Sciatic nerve (tissue), 2 donors: ENCODE results near the gene MAGOH. TPM values are rescaled to one million over a fixed set of nuclear protein-coding genes. Genes with fewer than 3 reads are reported as not detected.
"Not testable (repeated sequence)": the region's sequence is repeated elsewhere in the genome, so short reads cannot be mapped to it uniquely, and the experiment has no call there.

Source experiments
- ATAC-seq: fragments of 200-7000 bp; cut with Tn5 transposase; one replicate; pipeline ENCODE4 v1.9.1; 2020; ENCODE audit warnings: mild to moderate bottlenecking, moderate library complexity
- DNase-seq: peaks from one replicate; pipeline ENCODE4 v3.0.0-alpha.2; 2020; ENCODE audit warnings: low spot score
- intact Hi-C: fragments of 100-400 bp; cut with DNase I; formaldehyde crosslinking; loops from one replicate; pipeline ENCODE4 v1.14.2; 2022
- total RNA-seq: library from RNA; stranded (reverse); fragmentation: NEBNext Ultra II Directional; extraction: Animal tissue kit (Norgen Biotek cat#: 25700); gene quantifications from one replicate; pipeline ENCODE4 v1.2.1, GENCODE V29; 2021
- donor health status: DM: no; HTN: no; CAD: no.
- donor health status: DM: no; HTN: no; CAD: no.

Gene MAGOH
- total RNA-seq, 1 donor from 2014 or later: 31.7 TPM

GRCh38 chr1:53246261-53247134 is 8.2 kb upstream of the MAGOH start:
- ATAC-seq: no peak
- intact Hi-C loops: no loop called here
- DNase-seq: no peak

- intact Hi-C loops: no loop called here
- ATAC-seq (no peak), DNase-seq (no peak)
These were observed 5.8 kb upstream of the MAGOH start for GRCh38 chr1:53244141-53244540.

DNA sequence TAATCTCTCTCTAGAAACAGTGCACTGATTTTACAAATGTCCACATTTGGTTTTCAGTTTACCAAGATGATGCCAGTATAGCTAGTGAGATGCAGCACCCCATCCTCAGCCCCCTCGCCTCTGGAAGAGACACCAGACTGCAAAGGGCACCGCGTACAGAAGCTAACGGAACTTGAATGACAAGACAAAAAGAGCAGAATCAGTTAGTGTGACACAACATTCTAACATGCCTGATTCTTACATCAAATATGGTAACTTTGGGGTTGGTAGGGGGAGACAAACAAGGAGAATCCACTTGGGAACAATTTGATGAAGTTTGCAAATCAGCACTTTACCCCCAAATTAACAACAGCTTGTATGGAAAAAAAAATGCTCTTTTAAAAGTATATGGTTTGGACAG is 4.1 kb upstream of the MAGOH start:
- intact Hi-C loops: no loop called here
- DNase-seq: no peak
- ATAC-seq: no peak

DNA sequence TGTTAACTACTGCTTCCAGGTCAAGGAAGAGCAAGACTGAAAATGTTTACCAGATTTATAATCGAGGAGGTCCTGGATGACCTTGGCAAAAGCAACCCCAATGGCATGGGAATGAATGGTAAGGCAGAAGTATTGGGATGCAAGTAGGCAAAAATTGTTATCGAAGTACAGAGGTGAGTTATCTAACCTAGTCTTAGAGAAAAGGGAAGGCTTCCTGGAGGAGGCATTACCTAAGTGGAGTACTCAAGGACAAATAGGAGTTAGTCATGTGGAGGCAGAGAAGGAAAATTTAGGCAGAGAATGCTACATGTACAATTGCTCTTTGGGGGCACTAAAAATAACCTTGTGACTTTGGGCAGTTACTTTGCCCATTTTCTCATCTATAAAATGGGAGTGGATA is 3.5 kb upstream of the MAGOH start:
- no peak for ATAC-seq
- intact Hi-C loops: no loop called here
- no peak for DNase-seq

DNA sequence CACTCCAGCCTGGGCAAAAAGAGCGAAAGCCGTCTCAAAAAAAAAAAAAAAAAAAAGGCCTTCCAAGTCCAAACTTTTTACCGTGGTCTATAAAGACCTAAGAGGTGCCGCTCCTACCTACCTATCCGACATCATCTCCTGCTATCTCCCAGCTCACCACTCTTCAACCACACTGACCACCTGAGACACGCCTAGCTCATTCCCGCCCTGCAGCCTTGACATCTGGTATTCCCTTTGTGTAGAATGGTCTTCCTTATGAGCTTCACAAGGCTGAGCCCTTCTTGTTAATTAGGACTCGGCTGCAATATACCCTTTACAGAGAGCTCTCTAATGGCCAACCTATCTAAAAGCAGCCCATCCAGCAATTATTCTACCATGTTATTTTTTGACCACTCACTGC is 680 bp downstream of the MAGOH start:
- intact Hi-C loops: no loop called here
- DNase-seq (no peak), ATAC-seq (no peak)

DNA sequence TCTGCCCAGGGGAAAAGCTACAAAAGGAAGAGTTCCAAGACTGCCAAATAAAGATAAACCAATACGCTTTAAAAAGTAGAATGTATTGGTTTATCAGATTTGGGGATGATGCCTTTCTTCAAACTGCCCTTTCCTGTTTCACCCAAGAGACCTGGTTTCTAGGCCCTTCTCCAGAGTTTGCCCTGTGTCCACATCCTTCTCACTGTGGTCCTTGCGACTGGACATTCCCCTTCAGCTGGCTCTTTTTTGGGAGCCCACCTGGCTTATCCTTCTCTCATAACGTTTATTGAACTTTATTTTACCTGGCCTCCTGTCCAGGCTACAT is 17.4 kb downstream of the MAGOH start:
- intact Hi-C loops: no loop called here

GRCh38 chr1:53220171-53220961 is 18.0 kb downstream of the MAGOH start, which contains the start of gene CZIB:
Gene CZIB (minus strand): TSS chr1:53220634. CDS start chr1:53220575, 59 bp downstream.
- DNase-seq: peak; percentile 98
- ATAC-seq: peak; percentile 98
- intact Hi-C loops: no loop called here

More for the DNA sequence above, 17.4 kb downstream of the MAGOH start:
- DNase-seq (no peak), ATAC-seq (no peak)

GRCh38 chr1:53219711-53220110 is 18.6 kb downstream of the MAGOH start:
- DNase-seq: no peak
- intact Hi-C loops: no loop called here
- no peak for ATAC-seq

DNA sequence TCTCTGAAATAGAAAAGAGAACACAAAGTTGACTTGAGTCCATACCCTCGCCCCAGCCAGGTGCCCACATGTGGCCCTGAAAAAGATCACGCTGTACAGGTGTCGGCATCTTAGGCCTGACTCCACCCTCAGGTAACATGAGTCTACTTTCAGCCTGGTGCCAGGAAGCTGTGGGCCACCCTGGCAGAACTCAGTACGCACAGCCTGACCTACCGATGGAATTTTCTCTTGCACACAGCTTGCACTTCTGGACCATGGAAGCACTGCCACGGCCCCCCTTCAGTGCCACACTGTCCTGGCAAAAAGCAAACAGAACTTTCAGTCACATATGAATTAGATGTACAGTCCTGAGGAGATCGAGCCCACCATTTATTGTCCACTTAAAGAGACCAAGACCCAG is 20.1 kb downstream of the MAGOH start:
- no peak for ATAC-seq
- intact Hi-C loops: no loop called here
- DNase-seq: no peak

- DNase-seq: no peak
- peak; percentile 16 for ATAC-seq
- intact Hi-C loops: no loop called here
These were observed 23.9 kb downstream of the MAGOH start for GRCh38 chr1:53214376-53214940.

DNA sequence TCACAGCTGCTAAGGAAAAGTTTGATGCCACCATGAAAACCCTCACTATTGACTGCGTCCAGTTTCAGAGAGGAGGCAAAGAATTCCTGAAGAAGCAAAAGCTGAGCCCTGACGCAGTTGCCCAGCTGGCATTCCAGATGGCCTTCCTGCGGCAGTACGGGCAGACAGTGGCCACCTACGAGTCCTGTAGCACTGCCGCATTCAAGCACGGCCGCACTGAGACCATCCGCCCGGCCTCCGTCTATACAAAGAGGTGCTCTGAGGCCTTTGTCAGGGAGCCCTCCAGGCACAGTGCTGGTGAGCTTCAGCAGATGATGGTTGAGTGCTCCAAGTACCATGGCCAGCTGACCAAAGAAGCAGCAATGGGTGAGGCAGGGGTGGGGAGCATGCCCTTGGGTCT is 27.4 kb downstream of the MAGOH start:
- no peak for ATAC-seq
- no peak for DNase-seq
- intact Hi-C loops: no loop called here

- DNase-seq: no peak
- intact Hi-C loops: no loop called here
- ATAC-seq: no peak
These were observed 28.0 kb downstream of the MAGOH start for GRCh38 chr1:53210352-53210751.

GRCh38 chr1:53207726-53208125 is 30.6 kb downstream of the MAGOH start:
- ATAC-seq (peak; percentile 48), DNase-seq (no peak)
- intact Hi-C loops: no loop called here

DNA sequence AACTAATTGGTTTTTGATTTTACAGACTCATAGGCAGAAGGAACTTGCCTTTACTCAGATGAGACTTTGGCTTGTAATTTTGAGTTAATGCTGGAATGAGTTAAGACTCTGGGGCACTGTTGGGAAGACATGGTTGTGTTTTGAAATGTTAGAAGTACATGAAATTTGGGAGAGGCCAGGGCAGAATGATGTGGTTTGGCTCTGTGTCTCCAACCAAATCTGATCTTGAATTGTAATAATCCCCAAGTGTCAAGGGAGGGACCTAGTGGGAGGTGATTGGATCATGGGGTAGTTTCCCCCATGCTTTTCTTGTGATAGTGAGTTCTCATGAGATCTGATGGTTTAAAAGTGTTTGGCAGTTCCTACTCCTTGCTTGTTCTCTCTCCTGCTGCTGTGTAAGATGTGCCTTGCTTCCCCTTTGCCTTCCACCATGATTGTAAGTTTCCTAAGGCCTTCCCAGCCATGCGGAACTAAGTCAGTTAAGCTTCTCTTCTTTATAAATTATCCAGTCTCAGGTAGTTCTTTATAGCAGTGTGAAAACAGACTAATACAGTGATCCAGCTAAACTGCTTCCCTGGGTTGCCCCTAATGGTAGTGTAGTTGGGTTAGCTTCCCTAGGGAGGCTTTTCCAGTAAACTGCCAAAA is 31.5 kb downstream of the MAGOH start:
- intact Hi-C loops: no loop called here
- peak; percentile 52 for ATAC-seq
- no peak for DNase-seq

DNA sequence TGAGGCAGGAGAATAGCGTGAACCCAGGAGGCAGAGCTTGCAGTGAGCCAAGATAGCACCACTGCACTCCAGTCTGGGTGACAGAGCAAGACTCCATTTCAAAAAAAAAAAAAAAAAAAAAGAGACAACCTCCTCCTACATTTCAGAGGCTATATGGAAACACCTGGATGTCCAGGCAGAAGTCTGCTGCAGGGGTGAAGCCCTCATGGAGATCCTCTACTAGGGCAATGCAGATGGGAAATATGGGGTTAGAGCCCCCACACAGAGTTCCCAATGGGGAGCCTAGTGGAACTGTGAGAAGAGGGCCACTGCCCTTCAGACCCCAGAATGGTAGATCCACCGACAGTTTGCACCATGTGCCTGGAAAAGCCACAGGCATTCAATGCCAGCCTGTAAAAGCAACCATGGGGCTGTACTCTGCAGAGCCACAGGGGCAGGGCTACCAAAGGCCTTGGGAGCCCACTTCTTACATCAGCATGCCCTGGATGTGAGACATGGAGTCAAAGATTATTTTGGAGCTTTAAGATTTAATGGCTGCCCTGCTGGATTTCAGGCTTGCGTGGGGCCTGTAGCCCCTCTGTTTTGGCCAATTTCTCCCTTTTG is 32.1 kb downstream of the MAGOH start:
- DNase-seq, ATAC-seq, intact Hi-C loops: not testable (repeated sequence)

DNA sequence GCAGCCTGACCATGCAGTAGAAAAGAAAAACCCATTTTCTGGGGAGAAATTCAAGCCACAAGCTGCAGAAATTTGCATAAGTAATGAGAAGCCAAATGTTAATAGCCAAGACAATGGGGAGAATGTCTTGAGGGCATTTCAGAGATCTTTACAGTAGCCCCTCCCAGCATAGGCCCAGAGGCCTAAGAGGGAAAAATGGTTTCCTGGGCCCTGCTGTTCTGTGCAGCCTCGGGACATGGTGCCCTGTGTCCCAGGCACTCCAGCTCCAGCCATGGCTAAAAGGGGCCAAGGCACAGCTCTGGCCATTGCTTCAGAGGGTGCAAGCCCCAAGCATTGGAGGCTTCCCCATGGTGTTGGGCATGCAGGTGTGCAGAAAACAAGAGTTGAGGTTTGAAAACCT is 32.8 kb downstream of the MAGOH start:
- ATAC-seq, DNase-seq, intact Hi-C loops: not testable (repeated sequence)

- intact Hi-C loops: no loop called here
- ATAC-seq (no peak), DNase-seq (no peak)
These were observed 34.9 kb downstream of the MAGOH start for GRCh38 chr1:53203466-53203865.

- intact Hi-C loops: loop anchor here (10.0 kb wide), 1 partner anchor 273 kb away; the partner anchor contains the start of genes ECHDC2 and SCP2
- DNase-seq (peak; percentile 53), ATAC-seq (peak; percentile 73)
These were observed 40.1 kb downstream of the MAGOH start for GRCh38 chr1:53198241-53198651.
